Endothelial cell (in vitro differentiated cells): ENCODE results near the gene RIMBP2. TPM values are rescaled to one million over a fixed set of nuclear protein-coding genes. Genes with fewer than 3 reads are reported as not detected.

Source experiments
- DNase-seq: peaks from one replicate; pipeline ENCODE4 v3.0.0; 2021; ENCODE audit warnings: low spot score
- H3K27ac Mint-ChIP-seq: one replicate; pipeline ENCODE4 v1.8.0; 2021; ENCODE audit warnings: mixed read lengths, inconsistent platforms; ENCODE audit not compliant: unreplicated experiment
- H3K27me3 Mint-ChIP-seq: one replicate; pipeline ENCODE4 v1.8.0; 2021; ENCODE audit warnings: mild to moderate bottlenecking, moderate library complexity, mixed read lengths, inconsistent platforms; ENCODE audit not compliant: unreplicated experiment
- H3K36me3 Mint-ChIP-seq: one replicate; pipeline ENCODE4 v1.8.0; 2021; ENCODE audit warnings: mild to moderate bottlenecking, low read depth, mixed read lengths, inconsistent platforms; ENCODE audit not compliant: unreplicated experiment
- H3K4me1 Mint-ChIP-seq: one replicate; pipeline ENCODE4 v1.8.0; 2021; ENCODE audit warnings: mild to moderate bottlenecking, mixed read lengths, inconsistent platforms; ENCODE audit not compliant: unreplicated experiment
- H3K4me3 Mint-ChIP-seq: one replicate; pipeline ENCODE4 v1.8.0; 2021; ENCODE audit warnings: mild to moderate bottlenecking, mixed read lengths, inconsistent platforms; ENCODE audit not compliant: unreplicated experiment
- H3K9me3 Mint-ChIP-seq: one replicate; pipeline ENCODE4 v1.8.0; 2021; ENCODE audit warnings: mixed read lengths, inconsistent platforms; ENCODE audit not compliant: unreplicated experiment
- CTCF ChIP-seq: fragments of 200-600 bp; sonication (generic); IDR thresholded peaks from one replicate; pipeline ENCODE4 v1.5.0; 2021; ENCODE audit warnings: antibody characterized with exemption; ENCODE audit not compliant: unreplicated experiment
- total RNA-seq: library from RNA; stranded (reverse); fragmentation: NEBNext Ultra II Directional; extraction: Animal tissue kit (Norgen Biotek cat#: 25700); gene quantifications from one replicate; pipeline ENCODE4 v1.2.1, GENCODE V29; 2021; ENCODE audit not compliant: unreplicated experiment

RIMBP2 gene
- total RNA-seq, 1 donor from 2014 or later, result 1.4 TPM

GRCh38 chr12:130414381-130414780, 301.7 kb downstream of the RIMBP2 start:
- no peaks in the 10 kb centered on the region for H3K4me1 Mint-ChIP-seq
- H3K27ac Mint-ChIP-seq, result no peak overlapping the region
- no peak for TF ChIP-seq CTCF
- H3K9me3 Mint-ChIP-seq, result peaks cover 15% of the 10 kb centered on the region
- no peak for DNase-seq
- no peak overlapping the region for H3K4me3 Mint-ChIP-seq
- no peaks in the 10 kb centered on the region for H3K36me3 Mint-ChIP-seq
- peaks cover 5% of the 10 kb centered on the region for H3K27me3 Mint-ChIP-seq

- no peak overlapping the region for H3K27ac Mint-ChIP-seq
- H3K9me3 Mint-ChIP-seq, result peaks cover 17% of the 10 kb centered on the region
- peaks cover 5% of the 10 kb centered on the region for H3K27me3 Mint-ChIP-seq
- H3K4me1 Mint-ChIP-seq, result no peaks in the 10 kb centered on the region
- DNase-seq, result no peak
- TF ChIP-seq CTCF, result no peak
- no peaks in the 10 kb centered on the region for H3K36me3 Mint-ChIP-seq
- no peak overlapping the region for H3K4me3 Mint-ChIP-seq
Observed at GRCh38 chr12:130413909-130414308, 302.2 kb downstream of the RIMBP2 start.

- Mint-ChIP-seq H3K36me3 (no peaks in the 10 kb centered on the region), H3K4me3 (no peak overlapping the region), H3K27me3 (peaks cover 5% of the 10 kb centered on the region), H3K27ac (no peak overlapping the region), H3K4me1 (no peaks in the 10 kb centered on the region), H3K9me3 (peaks cover 18% of the 10 kb centered on the region)
- no peak for DNase-seq
- no peak for TF ChIP-seq CTCF
Observed at GRCh38 chr12:130412384-130412783, 303.7 kb downstream of the RIMBP2 start.

GRCh38 chr12:130405332-130405731, 310.8 kb downstream of the RIMBP2 start:
- Mint-ChIP-seq H3K36me3 (no peaks in the 10 kb centered on the region), H3K4me1 (no peaks in the 10 kb centered on the region), H3K9me3 (peaks cover 15% of the 10 kb centered on the region)

GRCh38 chr12:130401703-130402102, 314.4 kb downstream of the RIMBP2 start:
- H3K4me1 Mint-ChIP-seq, result no peaks in the 10 kb centered on the region
- no peaks in the 10 kb centered on the region for H3K27me3 Mint-ChIP-seq
- no peaks in the 10 kb centered on the region for H3K36me3 Mint-ChIP-seq
- H3K27ac Mint-ChIP-seq, result no peak overlapping the region
- no peak overlapping the region for H3K4me3 Mint-ChIP-seq
- DNase-seq, result no peak
- H3K9me3 Mint-ChIP-seq, result peaks cover 7% of the 10 kb centered on the region
- TF ChIP-seq CTCF, result no peak

More at GRCh38 chr12:130405332-130405731, 310.8 kb downstream of the RIMBP2 start:
- no peak for TF ChIP-seq CTCF
- H3K27me3 Mint-ChIP-seq, result peaks cover 3% of the 10 kb centered on the region
- H3K4me3 Mint-ChIP-seq, result no peak overlapping the region
- H3K27ac Mint-ChIP-seq, result no peak overlapping the region
- no peak for DNase-seq
